Measurements from ENCODE around the gene ANGPTL2.

The ANGPTL2 gene

DNA sequence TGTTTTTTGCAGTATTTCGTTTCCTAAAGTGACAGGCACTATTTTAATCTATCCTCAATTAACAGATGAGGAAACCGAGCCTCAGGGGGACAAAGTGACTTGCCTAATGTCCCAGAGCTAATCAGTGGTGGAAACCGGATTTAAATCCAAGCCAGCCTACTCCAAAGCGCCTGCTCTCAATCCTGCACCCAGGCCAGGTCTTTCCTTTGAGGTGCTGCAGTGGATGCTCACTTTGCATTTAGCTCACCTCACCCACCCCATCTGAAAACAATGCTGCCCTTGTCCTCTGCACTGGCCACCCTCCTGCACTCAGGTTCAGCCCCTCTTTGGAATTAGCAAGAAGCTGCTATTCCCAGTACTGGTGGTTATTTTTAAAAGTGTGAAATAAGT is 16.0 kb downstream of the ANGPTL2 start:
- Histone ChIP-seq H3K36me3 (replicated peaks; ENCODE audit: insufficient read depth, low read length) (no peaks in the 10 kb centered on the region), H3F3A (ENCODE audit: insufficient read depth, low read length) (no peaks in the 10 kb centered on the region), H3K9ac (ENCODE audit: low read length) (no peak overlapping the region), H3K27me3 (replicated peaks; ENCODE audit: insufficient read depth, low read length) (no peaks in the 10 kb centered on the region), H3K27ac (ENCODE audit: low read length) (no peak overlapping the region), H3K9me3 (replicated peaks; ENCODE audit: insufficient read depth, low read length) (no peaks in the 10 kb centered on the region), H4K20me1 (ENCODE audit: insufficient read depth, low read length) (no peaks in the 10 kb centered on the region), H3K79me2 (ENCODE audit: low read length) (no peaks in the 10 kb centered on the region), H3K9me2 (replicated peaks; ENCODE audit: insufficient read depth, low read length) (no peaks in the 10 kb centered on the region), H2AFZ (ENCODE audit: low read length) (no peak overlapping the region), H3K4me3 (ENCODE audit: low read length) (no peak overlapping the region), H3K4me2 (ENCODE audit: low read depth, low read length) (no peak overlapping the region), H3K4me1 (ENCODE audit: low read length) (no peaks in the 10 kb centered on the region)
- TF ChIP-seq EZH2 (optimal IDR thresholded peaks at IDR 0.05; ENCODE audit: low read depth, low read length) (no peak), EZH2phosphoT487 (IDR thresholded peaks at IDR 0.05; ENCODE audit: low read length) (no peak)
- TF ChIP-seq, protein P1, sequence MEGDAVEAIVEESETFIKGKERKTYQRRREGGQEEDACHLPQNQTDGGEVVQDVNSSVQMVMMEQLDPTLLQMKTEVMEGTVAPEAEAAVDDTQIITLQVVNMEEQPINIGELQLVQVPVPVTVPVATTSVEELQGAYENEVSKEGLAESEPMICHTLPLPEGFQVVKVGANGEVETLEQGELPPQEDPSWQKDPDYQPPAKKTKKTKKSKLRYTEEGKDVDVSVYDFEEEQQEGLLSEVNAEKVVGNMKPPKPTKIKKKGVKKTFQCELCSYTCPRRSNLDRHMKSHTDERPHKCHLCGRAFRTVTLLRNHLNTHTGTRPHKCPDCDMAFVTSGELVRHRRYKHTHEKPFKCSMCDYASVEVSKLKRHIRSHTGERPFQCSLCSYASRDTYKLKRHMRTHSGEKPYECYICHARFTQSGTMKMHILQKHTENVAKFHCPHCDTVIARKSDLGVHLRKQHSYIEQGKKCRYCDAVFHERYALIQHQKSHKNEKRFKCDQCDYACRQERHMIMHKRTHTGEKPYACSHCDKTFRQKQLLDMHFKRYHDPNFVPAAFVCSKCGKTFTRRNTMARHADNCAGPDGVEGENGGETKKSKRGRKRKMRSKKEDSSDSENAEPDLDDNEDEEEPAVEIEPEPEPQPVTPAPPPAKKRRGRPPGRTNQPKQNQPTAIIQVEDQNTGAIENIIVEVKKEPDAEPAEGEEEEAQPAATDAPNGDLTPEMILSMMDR (IDR thresholded peaks at IDR 0.05; ENCODE audit: low read length) = no peak
- no peak for DNase-seq

DNA sequence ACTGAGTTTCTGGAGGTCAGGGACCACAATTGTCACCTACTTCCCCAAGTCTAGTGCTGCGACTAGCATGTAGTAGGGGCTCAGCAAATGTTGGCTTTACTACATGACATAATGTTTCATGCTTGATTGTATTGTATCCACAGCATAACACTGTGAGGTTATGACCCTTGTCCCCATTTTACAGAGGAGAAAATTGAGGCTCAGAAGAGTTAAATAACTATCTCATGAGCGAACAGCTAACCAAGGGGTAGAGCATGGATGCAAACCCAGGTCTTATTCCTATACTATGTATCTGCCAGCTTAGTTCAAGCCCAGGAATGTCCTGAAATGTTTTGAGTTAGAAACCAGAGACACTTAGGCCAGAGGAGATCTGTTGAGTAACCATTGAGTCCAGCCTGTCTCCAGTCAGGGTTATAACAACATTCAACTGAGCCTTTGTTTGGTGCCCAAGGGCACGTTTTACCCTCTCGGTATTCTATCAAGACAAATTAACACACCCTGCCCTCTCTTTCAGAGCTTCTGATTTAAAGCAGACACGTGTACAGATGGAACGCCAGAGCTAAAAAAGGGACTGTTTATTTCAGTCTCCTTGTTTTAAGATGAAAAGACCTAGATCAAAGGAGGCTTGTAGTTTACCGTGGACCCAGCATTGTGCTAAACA is 16.5 kb downstream of the ANGPTL2 start:
- TF ChIP-seq EZH2phosphoT487 (IDR thresholded peaks at IDR 0.05; ENCODE audit: low read length) = no peak
- no peak for TF ChIP-seq EZH2 (optimal IDR thresholded peaks at IDR 0.05; ENCODE audit: low read depth, low read length)
- TF ChIP-seq, protein P1 (IDR thresholded peaks at IDR 0.05; ENCODE audit: low read length) = no peak
- no peak overlapping the region for H3K27ac ChIP-seq (ENCODE audit: low read length)
- H3K9ac ChIP-seq (ENCODE audit: low read length) = no peak overlapping the region

DNA sequence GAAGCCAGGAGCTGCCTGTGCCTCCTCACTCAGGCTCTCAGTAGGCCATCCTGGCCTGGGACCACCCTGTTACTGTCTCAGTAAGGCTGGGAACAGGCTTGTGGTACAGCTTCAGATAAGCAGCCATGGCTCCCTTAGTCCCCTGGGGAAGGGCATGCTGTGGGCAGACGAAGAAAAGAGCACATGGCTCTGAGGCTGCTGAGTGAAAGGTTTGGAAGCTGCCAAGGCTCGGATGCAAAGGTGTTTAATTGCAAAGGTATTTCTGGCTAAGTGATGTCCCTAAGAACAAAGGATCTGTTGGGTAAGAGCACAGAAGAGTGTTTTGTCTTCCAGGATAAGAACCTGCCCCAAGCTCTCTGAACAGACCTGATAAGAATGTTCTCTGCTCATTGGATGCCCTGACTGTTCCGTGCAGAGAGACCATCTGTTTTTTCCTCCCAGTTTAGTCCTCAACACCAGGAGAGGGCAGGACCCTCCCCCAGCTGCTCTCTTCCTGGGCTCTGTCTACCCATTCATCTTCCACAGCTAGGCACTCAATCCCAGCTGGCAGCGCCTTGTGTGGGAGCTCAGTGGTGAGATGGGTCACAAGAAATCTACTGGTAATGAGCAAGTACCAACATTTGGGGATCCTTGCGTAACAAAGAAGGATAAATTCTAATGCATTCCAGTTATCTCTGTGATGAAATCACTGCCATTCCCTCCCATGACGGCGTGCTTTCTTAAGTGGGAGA is 17.7 kb downstream of the ANGPTL2 start:
- Histone ChIP-seq H3K27me3 (replicated peaks; ENCODE audit: insufficient read depth, low read length) (no peaks in the 10 kb centered on the region), H2AFZ (ENCODE audit: low read length) (no peak overlapping the region)

More for the DNA sequence above, 16.5 kb downstream of the ANGPTL2 start:
- Histone ChIP-seq H3K9me3 (replicated peaks; ENCODE audit: insufficient read depth, low read length) (no peaks in the 10 kb centered on the region), H3K4me3 (ENCODE audit: low read length) (no peak overlapping the region), H3K9me2 (replicated peaks; ENCODE audit: insufficient read depth, low read length) (no peaks in the 10 kb centered on the region), H3K79me2 (ENCODE audit: low read length) (no peaks in the 10 kb centered on the region), H4K20me1 (ENCODE audit: insufficient read depth, low read length) (no peaks in the 10 kb centered on the region), H3K27me3 (replicated peaks; ENCODE audit: insufficient read depth, low read length) (no peaks in the 10 kb centered on the region), H3K36me3 (replicated peaks; ENCODE audit: insufficient read depth, low read length) (no peaks in the 10 kb centered on the region), H2AFZ (ENCODE audit: low read length) (no peak overlapping the region), H3K4me1 (ENCODE audit: low read length) (no peaks in the 10 kb centered on the region), H3K4me2 (ENCODE audit: low read depth, low read length) (no peak overlapping the region), H3F3A (ENCODE audit: insufficient read depth, low read length) (no peaks in the 10 kb centered on the region)
- no peak for DNase-seq

More for the DNA sequence above, 17.7 kb downstream of the ANGPTL2 start:
- no peaks in the 10 kb centered on the region for H3K79me2 ChIP-seq (ENCODE audit: low read length)
- no peak for DNase-seq
- no peak overlapping the region for H3K27ac ChIP-seq (ENCODE audit: low read length)
- no peaks in the 10 kb centered on the region for H4K20me1 ChIP-seq (ENCODE audit: insufficient read depth, low read length)
- H3K9me3 ChIP-seq (replicated peaks; ENCODE audit: insufficient read depth, low read length) = no peaks in the 10 kb centered on the region
- H3K4me1 ChIP-seq (ENCODE audit: low read length) = no peaks in the 10 kb centered on the region
- no peaks in the 10 kb centered on the region for H3F3A ChIP-seq (ENCODE audit: insufficient read depth, low read length)
- no peaks in the 10 kb centered on the region for H3K9me2 ChIP-seq (replicated peaks; ENCODE audit: insufficient read depth, low read length)
- TF ChIP-seq EZH2 (optimal IDR thresholded peaks at IDR 0.05; ENCODE audit: low read depth, low read length) = no peak
- TF ChIP-seq EZH2phosphoT487 (IDR thresholded peaks at IDR 0.05; ENCODE audit: low read length) = no peak
- TF ChIP-seq, protein P1 (IDR thresholded peaks at IDR 0.05; ENCODE audit: low read length) = no peak
- no peak overlapping the region for H3K4me2 ChIP-seq (ENCODE audit: low read depth, low read length)
- no peak overlapping the region for H3K4me3 ChIP-seq (ENCODE audit: low read length)
- H3K9ac ChIP-seq (ENCODE audit: low read length) = no peak overlapping the region
- no peaks in the 10 kb centered on the region for H3K36me3 ChIP-seq (replicated peaks; ENCODE audit: insufficient read depth, low read length)
